ENCODE results near the gene TTC16. TPM values are rescaled to one million over a fixed set of nuclear protein-coding genes. Genes with fewer than 3 reads are reported as not detected.

The TTC16 gene
- total RNA-seq, 1 experiment from 2014 or later = not detected

DNA sequence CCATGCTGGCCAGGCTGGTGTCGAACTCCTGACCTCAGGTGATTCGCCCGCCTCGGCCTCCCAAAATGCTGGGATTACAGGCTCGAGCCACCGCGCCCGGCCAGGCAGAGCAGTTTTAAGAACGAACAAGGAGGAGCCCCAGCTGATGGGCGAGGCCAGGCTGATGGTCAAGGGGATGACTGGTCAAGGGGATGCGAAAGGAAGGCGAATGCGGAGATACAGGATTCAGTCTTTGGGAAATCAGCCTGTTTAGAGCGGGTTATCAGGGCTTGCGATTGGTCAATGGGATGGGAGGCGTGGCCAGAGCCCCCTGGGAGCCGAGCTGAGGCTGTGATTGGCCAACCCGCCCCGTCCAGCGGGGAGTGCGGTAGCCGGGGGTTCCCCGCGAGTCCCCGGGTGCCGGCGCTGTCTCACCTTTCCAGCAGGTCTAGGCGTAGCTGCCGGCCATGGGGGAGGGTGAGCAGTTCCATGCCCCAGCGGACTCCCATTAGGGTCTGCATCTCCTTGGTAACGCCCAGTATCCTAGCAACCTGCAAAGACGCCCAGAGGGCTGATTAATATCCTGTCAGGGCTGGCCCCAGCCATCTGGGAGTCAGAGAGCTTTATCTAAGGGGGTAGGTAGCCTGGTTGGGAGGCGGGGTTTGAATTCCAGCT lies 26.7 kb downstream of the TTC16 start:
- H3K27me3 Mint-ChIP-seq (ENCODE audit: low read depth) = peaks cover 14% of the 10 kb centered on the region
- no peak overlapping the region for H2AFZ ChIP-seq (ENCODE audit: low read length)
- WGBS (ENCODE audit: extremely low coverage, insufficient read length, low lambda C conversion rate) = no CpG with 5 or more reads among the region's 33 CpGs

More for the DNA sequence above, 26.7 kb downstream of the TTC16 start:
- H3K79me2 ChIP-seq (ENCODE audit: insufficient read depth, low read length) = no peaks in the 10 kb centered on the region
- H3K9ac ChIP-seq (ENCODE audit: extremely low read depth, insufficient read length, low read length) = peak overlapping the region; percentile 31
- no peak overlapping the region for H2AK5ac ChIP-seq (ENCODE audit: insufficient read length, low read length)
- peak; percentile 98 for DNase-seq
- no peak overlapping the region for H2BK15ac ChIP-seq (ENCODE audit: low read depth, low read length)
- no peak overlapping the region for H2BK120ac ChIP-seq (ENCODE audit: low read depth, low read length, poor library complexity, severe bottlenecking)
- H4K5ac ChIP-seq (ENCODE audit: insufficient read length, low read depth, low read length) = no peak overlapping the region
- H2BK20ac ChIP-seq (ENCODE audit: low read depth, low read length, poor library complexity, severe bottlenecking) = no peak overlapping the region
- no peak overlapping the region for H3T11ph ChIP-seq (ENCODE audit: low read length)
- H3K27me3 ChIP-seq (ENCODE audit: insufficient read depth, low read length) = no peaks in the 10 kb centered on the region
- Mint-ChIP-seq H3K4me3 (peak overlapping the region; percentile 73 to 91), H3K4me1 (peaks cover 4 to 17% of the 10 kb centered on the region in 2 experiments), H3K36me3 (ENCODE audit: insufficient read depth in 1 of 3, low read depth in 3 of 3) (no peaks in the 10 kb centered on the region), H3K27ac (peak overlapping the region; percentile 74 to 97 (median 89); a peak in 4 of 7 replicates), H3K9me3 (no peaks in the 10 kb centered on the region)
- no peak overlapping the region for H4K91ac ChIP-seq (ENCODE audit: insufficient read length, low read depth, low read length)
- H3K9me3 ChIP-seq (ENCODE audit: control insufficient read depth, low read depth, low read length) = no peaks in the 10 kb centered on the region
- peak overlapping the region; percentile 75 for H3K4me2 ChIP-seq (ENCODE audit: insufficient read depth, insufficient read length, low read length)
- H4K8ac ChIP-seq (replicated peaks; ENCODE audit: insufficient read length, low read depth, low read length) = no peak overlapping the region
- H4K20me1 ChIP-seq (ENCODE audit: control insufficient read depth, insufficient read depth, insufficient read length) = no peaks in the 10 kb centered on the region
- H3K18ac ChIP-seq (ENCODE audit: insufficient read length, low read depth, low read length) = no peak overlapping the region
- H3K23ac ChIP-seq (ENCODE audit: insufficient read length, low read depth, low read length) = no peak overlapping the region
- no peaks in the 10 kb centered on the region for H3K79me1 ChIP-seq (ENCODE audit: insufficient read depth, low read depth, low read length, poor library complexity, severe bottlenecking)
- no peaks in the 10 kb centered on the region for H3K4me1 ChIP-seq (ENCODE audit: insufficient read depth, low read length)
- TF ChIP-seq, protein P1, sequence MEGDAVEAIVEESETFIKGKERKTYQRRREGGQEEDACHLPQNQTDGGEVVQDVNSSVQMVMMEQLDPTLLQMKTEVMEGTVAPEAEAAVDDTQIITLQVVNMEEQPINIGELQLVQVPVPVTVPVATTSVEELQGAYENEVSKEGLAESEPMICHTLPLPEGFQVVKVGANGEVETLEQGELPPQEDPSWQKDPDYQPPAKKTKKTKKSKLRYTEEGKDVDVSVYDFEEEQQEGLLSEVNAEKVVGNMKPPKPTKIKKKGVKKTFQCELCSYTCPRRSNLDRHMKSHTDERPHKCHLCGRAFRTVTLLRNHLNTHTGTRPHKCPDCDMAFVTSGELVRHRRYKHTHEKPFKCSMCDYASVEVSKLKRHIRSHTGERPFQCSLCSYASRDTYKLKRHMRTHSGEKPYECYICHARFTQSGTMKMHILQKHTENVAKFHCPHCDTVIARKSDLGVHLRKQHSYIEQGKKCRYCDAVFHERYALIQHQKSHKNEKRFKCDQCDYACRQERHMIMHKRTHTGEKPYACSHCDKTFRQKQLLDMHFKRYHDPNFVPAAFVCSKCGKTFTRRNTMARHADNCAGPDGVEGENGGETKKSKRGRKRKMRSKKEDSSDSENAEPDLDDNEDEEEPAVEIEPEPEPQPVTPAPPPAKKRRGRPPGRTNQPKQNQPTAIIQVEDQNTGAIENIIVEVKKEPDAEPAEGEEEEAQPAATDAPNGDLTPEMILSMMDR (conservative IDR thresholded peaks at IDR 0.05) = no peak
- no peak overlapping the region for H3K56ac ChIP-seq (ENCODE audit: insufficient read length, low read depth, low read length)
- H3K14ac ChIP-seq (ENCODE audit: insufficient read depth, low read length) = no peak overlapping the region
- no peak overlapping the region for H3K4ac ChIP-seq (ENCODE audit: low read depth, low read length)
- no peak overlapping the region for H2BK12ac ChIP-seq (ENCODE audit: insufficient read length, low read depth, low read length)
- H3K27ac ChIP-seq (ENCODE audit: insufficient read length, low read depth, low read length) = no peak overlapping the region
- H3K23me2 ChIP-seq (ENCODE audit: insufficient read length, low read depth, low read length, poor library complexity, severe bottlenecking) = peaks cover 7% of the 10 kb centered on the region
- H2BK5ac ChIP-seq (ENCODE audit: insufficient read length, low read length) = no peak overlapping the region
